ENCODE data around the gene ZBED5.
"Not testable (repeated sequence)": the region's sequence is repeated elsewhere in the genome, so short reads cannot be mapped to it uniquely, and the experiment has no call there.

ZBED5 gene

DNA sequence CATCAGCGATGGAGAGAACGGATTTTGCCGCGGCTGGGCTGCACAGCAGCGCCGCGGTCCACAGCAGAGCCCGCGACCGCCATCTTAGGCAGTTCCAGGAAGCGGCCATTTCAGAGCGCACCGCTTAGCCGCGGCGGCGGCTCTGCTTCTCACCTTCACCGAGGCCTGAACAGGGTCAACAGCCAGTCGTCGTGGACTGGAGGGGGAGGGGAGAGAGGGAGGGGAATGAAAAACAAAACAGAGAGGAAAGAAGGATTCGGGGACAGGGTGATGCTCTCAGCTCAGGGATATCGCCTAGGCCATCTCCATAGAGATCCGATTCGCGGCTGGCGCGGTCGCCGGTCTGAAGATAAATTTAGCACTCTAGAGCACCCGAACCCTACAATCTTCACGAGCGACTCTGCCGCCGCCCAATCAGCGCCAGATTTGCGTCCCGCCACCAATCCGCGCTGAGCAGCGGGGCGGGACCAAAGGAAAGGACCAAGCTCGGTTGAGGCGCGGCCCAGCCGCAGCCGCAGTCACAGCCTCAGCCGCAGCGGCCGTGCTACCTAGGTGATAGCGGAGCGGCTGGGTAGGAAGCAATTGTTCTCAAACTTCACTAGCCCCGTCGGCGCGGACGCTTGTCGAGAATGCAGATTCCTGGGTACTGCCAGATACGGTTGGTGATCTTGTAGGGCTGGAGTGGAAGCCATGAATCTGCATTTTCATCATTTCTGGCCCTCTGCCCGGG is at the start of gene ZBED5:
Gene ZBED5, minus strand, starts transcription at position 345 of the 730 bp plus-strand sequence. CDS start 3,108 bp downstream, outside the sequence.
- DNase-seq (ENCODE audit: low read depth): peak; percentile 93

DNA sequence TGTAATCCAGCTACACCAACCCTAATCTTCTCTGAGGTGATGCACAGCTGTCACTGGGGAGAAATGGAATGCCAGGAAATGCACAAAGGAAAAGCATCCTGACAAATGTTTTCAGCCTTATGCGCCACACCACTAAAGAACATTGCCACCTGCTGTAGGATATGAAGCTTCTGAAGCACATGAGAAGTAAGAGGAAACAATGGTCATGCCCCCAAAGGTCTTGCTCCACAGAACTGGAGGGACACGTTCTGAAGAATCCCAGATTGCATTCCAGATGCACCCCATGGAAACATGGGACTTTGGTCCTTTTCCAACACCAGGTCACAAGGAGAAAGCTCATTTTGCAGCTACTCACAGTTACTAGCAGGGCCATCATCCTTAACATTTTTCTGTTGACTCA is 48.7 kb upstream of the ZBED5 start:
- no peak for DNase-seq (ENCODE audit: low read depth)

DNA sequence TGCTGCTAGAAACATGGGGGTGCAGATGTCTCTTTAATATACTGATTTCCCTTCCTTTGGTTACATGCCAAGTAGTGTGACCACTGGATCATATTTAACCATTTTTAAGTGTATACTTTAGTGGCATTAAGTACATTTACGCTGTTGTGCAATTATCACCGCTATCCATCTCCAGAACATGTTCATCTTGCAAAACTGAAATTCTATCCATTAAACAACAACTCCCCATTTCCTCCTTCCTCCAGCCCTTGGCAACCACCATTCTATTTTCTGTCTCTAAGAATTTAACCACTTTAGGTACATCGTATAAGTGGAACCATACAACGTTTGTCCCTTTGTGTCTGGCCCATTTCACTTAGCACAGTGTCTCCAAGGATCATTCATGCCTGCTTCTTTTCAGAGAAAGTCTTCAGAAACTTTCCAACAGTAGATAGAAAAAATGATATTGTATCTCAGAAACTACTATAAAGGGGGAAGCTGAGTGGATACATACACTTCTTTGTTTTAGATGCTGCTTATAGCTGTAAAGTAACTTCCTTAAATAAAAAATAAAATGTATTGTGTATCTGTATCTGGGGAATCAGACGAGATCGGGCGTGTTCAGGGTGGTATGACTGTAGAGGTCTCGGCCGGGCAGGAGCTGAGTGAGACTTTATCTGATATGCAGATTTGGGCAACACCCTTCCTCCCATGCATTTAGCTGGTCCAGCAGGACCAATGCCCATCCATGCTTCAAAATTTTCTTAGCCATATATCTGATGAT is 44.6 kb upstream of the ZBED5 start:
- DNase-seq (ENCODE audit: low read depth): no peak

DNA sequence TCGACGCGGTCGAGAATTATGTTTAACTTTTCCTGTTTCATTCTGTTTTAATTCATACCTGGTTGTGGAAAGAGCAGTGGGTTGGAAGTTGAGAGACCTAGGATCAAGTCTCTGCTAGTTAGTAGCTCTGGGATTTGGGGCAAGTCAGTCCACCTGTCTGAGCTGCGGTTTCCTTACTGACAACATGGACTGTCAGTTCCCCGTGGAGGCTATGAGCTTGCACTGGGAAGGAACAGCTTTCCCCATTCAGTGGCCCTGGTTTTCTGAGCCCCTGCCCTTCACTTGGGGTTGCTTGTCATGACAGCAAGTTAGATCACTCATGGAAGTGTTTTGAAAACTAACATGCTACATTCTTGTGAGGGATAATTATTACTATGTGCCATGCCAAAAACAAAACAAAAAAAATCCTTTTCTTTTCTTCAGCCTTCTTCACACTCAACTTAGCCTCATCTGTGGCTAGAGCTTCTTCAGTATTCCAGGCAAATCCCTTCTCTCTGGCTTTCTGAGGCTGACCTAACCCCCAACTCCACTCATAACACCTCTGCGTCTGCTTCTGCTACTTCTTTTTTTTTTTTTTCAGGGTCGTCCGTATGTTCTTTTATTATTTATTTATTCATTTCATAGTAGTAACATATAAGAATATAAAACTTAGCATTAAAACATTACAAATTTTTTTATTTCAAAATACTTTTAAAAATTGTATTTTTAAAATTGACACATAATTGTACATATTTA is 43.0 kb upstream of the ZBED5 start:
- DNase-seq (ENCODE audit: low read depth): no peak

DNA sequence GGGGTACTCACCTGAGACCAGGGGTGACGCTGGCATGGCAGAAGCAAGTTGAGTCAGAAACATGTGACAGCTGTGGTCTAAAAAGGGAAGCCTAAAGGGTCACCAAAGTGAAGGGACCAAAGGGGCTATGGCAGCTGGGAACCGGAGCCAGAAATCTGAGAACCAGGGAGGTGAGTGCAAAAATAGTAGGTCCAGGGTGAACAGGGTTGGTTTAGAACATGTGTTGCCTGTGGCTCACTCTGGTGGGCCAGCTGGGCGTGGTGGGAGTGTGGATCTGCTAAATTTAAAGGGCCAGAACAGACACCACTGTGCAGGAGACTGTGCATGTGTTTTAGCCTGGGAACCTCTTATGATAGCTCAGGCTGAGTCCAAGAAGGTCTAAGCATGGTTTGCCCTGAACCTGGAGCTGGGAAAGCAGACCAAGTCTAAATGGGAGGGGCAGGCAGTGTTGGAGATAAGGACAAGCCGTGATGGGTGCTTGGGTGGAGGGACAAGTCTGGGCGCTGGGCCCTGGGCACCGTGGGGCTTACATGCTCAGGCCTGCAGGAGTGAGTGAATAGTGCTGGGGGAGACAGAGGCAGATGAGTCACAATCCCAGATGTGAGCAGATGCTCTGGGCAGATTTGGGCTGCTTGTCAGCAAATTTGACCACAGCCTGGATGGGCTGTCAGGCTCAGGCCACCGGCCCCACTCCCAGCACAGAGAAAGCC is 41.4 kb upstream of the ZBED5 start:
- no peak for DNase-seq (ENCODE audit: low read depth)

DNA sequence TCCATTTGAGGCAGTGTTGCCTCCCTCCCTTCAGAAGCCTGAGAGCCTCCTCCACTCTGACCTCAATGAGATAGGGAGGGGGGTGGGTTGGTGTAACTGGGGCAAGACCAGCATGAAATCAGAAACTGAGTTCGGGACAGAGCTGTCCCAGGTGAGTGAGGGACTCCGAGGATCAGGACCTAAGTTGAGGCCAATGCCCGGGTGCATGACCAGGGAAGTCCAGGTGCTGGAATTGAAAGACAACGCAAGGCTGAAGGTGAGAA is 40.8 kb upstream of the ZBED5 start:
- DNase-seq (ENCODE audit: low read depth): no peak

DNA sequence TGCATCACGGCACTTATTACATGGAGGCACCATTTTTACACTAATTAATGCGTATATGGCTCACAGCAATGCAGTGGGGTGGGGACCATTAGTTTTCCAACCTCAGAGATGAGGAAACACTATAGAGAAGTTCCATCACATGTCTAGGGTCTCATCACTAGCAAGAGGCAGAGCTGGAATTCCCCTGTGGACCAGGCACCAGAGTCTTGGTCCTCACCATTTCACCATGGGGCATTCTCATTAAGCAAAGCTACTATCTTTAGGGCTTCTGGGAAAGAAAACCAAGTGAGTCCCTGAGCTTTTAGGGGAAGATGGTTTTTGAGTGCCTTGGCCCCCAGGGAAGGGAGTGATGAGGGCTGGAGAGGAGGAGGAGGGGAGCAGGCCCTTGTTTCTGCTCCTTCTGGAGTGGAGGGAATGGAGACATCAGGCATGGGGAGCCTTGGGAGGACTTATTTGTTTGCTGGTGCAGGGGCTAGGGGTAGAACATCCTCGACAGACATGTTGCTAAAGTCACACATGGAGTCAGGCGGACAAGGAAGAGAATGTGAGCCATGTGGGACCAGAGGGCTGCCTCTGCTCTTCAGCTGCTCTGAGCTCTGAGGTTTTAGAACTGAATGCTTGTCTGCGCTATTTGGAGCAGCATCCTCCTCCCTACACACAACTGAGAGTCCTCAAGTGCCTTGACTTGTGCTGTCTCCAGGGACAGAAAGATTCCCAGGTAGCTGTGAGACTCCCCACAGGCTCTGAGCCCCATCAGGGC is 40.3 kb upstream of the ZBED5 start:
- no peak for DNase-seq (ENCODE audit: low read depth)

DNA sequence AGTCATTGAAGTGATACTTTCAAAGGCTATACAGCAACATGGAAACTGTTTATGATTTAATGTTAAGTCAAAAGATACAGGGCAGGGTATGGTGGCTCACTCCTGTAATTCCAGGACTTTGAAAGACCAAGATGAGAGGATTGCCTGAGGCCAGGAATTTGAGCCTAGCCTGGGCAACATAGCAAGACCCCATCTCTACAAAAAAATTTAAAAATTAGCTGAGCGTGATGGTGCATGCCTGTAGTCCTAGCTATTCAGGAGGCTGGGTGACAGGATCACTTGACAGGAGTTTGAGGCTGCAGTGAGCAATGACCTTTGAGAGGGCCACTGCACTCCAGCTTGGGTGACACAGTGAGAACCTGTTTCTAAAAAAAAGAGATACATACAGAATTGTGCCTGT is 39.3 kb upstream of the ZBED5 start:
- no peak for DNase-seq (ENCODE audit: low read depth)

DNA sequence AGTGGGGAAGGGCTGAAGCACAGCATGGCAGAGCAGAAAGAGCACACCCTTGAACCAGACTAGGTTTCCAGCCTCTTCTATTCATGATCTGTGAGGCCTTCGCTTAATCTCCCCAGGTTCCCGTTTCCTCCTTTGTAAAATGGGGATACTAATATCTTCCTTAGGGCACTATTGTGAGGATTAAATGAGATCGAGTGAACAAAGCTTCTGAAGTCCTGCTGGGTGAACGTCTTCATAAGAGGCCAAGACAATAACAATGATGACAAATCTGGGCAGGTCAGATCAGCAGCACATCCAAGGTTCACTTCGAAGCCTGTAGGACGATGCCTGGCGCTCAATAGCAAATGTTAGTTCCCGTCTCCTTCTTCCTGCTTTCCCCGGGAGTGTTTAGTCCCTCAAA is 38.6 kb upstream of the ZBED5 start:
- DNase-seq (ENCODE audit: low read depth): no peak

DNA sequence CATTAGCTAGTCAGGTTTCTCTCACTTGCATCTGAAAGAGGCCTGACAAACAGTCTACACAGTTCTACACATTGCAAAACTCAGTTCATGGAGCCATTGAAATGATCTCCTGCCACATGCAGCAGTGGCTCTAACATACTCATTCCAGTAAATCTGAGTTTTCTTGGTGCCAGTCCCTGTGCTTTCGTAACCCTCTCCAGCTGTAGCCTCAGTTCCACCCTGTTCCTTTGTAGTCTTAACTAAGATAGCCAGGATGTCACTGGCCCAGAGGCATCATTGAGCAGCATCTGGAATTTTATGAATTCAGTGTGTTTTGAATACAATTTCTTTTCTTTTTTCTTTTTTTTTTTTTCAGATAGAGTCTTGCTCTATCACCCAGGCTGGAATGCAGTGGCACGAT is 37.4 kb upstream of the ZBED5 start:
- DNase-seq (ENCODE audit: low read depth): no peak

DNA sequence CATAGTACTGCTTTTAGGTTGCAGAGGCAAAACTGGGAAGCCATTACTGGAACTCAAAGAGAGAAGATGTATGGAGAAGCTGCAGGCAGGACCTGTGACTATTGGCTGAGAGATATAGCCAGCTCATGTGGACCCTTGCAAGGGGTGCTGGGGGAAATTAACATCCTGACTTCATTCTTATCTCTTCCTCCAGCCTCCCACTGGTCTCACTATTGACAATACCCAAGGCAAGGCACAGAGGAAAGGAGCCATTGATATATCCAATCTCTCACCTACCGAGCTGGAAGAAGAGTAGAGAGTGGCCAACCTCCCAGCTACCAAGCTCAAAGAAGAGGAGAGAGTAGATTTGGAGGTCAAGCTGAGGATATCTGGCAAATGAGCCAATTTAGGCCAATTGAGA is 36.8 kb upstream of the ZBED5 start:
- DNase-seq (ENCODE audit: low read depth): no peak

DNA sequence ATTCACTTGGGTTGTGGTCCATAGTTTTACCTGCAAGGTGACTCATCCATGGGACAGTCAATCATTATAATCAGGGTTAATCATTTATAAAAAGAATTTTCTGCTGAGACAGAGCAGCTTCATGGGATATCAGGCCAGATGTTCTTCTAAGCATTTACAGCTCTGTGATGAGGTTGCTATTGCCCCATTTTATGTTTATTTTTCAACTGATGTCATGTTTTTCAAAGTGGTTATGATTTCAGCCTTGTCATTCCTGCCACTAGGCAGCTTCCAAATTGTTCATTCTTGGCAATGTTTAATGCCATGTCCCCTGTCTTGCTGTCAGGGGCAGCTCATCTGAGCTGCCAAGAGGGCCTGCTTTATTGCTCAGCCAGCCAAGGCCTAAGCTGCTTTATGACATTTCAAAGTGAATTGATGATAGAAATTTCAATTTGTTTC is 35.9 kb upstream of the ZBED5 start:
- DNase-seq (ENCODE audit: low read depth): no peak

DNA sequence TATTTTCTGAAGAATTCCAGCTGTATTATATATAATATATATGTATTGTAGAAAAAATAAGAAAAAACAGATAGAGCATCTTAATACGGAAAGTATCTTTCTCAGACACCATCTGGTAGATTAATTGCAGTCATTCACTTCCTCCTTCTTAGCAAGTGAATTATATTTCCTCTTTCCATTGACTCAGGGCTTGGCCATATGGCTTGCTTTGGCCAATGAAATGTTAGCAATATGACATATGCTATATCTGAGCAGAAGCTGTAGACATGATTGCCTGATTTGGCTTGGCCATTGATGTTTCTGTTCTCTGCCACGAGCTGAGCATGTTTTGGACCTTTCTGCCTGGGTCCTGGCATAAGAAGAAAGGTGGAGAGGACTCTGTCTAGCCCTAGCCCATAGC is 34.4 kb upstream of the ZBED5 start:
- DNase-seq (ENCODE audit: low read depth): no peak

DNA sequence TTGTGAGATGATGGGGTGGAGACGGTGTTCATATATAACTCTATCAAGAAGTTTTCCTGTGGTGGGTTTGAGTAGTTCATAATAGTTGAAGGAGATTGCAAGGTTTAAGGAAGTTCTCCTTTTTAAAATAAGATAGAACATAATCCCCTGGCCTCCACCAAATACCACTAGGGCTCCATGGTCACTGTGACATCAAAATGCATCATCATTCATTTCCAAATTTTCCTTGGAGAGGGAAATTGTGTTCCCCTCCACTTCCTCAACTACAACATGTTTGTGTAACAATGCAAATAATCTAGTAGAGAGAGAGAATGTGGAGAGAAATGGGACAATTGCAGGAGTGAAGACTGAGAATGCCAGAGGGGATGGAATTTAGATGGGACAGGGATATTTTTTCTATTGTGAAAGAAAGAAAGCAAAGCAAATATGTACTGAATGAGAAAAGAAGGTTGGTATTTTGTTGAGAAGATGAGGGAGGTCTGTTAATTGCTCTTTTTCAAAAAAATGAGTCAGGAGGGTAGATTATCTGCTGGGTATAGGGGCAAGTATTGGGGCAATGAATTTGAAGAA is 33.4 kb upstream of the ZBED5 start:
- DNase-seq (ENCODE audit: low read depth): no peak

DNA sequence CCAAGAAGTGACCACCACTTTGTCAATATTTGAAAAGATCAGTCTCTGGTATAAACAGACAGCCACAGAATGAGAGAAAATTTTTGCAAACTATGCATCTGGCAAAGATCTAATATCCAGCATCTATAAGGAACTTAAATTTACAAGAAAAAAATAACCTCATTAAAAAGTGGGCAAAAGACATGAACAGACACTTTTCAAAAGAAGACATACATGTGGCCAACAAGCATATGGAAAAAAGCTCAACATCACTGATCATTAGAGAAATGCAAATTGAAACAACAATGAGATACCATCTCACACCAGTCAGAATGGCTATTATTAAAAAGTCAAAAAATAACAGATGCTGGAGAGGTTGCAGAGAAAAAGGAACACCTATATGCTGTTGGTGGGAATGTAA is 32.2 kb upstream of the ZBED5 start:
- not testable (repeated sequence) for DNase-seq (ENCODE audit: low read depth)

DNA sequence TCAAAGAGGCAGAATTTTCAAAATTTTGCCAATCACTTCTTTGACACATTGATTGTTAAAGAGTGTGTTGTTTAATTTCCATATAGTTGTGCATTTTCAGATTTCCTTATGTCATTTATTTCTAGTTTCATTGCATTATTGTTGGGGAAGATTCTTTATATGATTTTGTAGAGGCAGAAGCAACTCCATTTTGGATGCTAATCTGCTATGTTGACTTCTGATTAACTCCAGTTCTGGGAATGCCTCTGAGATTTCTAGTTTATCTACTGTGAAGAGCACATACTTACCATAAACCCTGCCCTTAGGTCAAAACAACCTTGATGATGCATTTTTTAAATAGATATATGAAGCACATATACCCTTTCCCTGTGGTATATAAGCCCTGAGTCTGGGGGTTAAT is 29.5 kb upstream of the ZBED5 start:
- DNase-seq (ENCODE audit: low read depth): no peak

DNA sequence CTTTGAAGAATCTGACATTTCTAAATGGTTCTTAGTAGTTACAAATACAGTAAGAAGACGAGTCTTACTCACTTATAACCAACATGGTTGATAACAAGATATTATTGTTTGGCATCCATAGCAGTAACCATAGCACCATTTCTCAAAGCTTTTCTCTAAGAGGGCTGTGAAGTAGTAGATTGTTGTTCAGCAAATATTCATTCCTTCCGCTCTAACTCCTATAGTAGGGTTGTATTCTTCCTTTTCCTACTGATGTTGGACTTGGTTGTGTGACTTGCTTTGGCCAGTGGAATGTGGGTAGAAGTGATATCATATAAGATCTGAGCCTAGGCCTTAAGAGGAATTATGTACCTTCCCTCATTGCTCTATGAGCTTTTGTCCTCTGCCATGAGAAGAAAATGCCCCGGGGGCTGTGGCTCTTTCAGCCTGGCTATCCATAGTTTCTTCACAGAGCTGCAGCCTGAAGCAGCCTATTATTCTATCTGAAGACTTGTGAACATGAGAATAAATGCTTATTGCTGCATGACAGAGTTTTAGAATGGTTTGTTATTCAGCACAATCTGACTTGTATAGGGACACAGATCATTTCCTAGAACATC is 28.9 kb upstream of the ZBED5 start:
- DNase-seq (ENCODE audit: low read depth): no peak

DNA sequence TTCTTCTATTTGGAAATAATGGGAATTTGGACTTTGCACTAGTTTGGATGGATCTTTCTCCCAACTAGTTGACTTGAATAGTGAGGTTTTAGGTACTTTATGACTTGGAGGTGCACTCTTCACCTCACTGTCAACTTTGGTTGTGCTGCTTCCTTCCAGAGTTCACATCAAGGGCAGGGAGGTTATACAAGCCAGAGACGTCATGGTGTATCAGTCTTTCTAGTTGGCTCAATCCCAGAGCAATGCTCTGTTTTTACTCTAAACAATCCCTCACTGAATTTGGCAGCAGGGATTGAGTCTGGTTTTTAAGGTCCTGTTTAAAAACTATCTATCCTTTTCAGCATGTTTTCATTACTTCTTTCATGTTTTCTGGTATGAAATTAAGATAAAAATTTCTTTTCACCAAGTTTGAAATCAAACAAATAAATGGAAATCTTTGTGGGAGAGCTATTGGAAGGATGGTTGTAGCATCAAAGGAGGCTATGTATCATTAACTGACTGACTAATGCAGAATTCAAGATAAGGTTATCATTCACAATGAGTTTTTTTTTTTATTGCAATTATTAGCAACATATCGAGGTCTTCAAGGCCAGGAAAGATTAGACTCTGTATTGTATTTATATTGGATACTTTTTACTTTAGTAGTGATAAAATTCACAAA is 28.0 kb upstream of the ZBED5 start:
- DNase-seq (ENCODE audit: low read depth): no peak

DNA sequence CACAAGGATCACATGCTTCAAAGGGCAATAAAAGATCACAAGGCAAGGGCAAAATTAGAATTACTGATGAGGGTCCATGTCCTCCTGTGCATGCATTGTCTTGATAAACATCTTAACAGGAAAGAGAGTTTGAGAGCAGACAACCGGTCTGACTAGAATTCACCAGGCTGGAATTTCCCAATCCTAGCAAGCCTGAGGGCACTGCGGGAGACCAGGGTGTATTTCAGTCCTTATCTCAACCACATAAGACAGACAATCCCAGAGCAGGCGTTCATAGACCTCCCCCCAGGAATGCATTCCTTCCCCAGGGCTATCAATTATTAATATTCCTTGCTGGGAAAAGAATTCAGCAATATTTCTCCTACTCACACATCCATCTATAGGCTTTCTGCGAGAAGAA is 26.4 kb upstream of the ZBED5 start:
- DNase-seq (ENCODE audit: low read depth): not testable (repeated sequence)

DNA sequence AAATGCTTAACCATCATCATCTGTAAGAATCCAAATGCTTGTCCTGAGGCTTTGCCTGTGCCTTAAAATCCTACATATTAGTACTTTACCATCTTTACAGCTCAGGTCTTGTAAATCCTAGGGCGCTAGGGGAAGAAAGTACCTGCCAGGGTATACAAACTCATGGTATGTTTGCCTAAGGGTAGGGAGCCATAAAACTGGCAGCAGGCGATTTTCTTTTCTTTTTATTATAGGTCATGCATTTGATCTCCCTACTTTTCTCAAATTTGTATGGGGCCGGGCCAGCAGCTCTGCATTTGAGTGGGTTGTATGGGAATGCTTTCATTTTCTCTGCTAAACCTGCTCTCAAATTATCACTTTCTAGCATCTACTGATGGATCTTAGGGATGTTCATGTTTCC is 24.0 kb upstream of the ZBED5 start:
- DNase-seq (ENCODE audit: low read depth): no peak

Data from HS-5 (cell line).